Activated CD4-positive, alpha-beta T cell treated with anti-CD3 and anti-CD28 coated beads, Interleukin-2, Interleukin-6, amounts not matched to agents 100 ng/mL and 50 ng/mL, durations not matched to agents 16 hours and 8 hours (primary cell): ENCODE data around the gene TSEN34.
"Not testable (repeated sequence)": the region's sequence is repeated elsewhere in the genome, so short reads cannot be mapped to it uniquely, and the experiment has no call there.

ENCODE experiments used
- DNase-seq: peaks from one replicate; pipeline ENCODE4 v3.0.0-alpha.2; 2020

TSEN34 gene

DNA sequence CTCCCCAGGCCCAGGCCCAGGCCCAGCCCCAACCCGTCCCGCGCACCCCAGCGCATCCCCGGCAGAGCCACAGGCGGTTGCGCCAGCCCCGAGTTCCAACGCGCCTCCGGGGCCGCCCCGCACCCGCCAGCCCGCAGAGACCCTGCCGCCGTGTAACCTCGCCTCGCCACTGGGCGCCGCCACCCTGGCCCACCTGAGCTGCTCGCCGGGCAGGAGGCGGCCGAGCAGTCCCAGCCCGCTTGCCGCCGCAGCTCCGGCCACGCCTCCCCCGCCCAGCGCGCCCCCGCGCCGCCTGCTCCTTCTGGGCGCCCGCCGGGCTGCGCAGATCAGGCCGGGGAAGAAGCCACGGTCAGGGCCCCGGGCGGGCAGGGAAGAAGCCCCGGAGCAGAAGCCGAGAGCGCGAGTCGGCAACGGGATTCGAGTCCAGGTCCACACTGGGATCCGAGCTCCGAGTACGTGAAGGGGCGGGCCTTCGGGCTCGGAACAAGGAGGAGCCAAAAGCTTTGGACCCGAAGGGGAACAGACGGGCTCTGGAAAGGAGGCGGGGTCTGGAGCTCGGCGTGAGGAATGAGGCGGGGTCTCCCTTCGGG lies 1.9 kb upstream of the TSEN34 start, which contains the start of gene MBOAT7:
Gene MBOAT7, minus strand, starts transcription at position 436 of the 590 bp plus-strand sequence. CDS start 1,072 bp downstream, outside the sequence.
- DNase-seq, result no peak

- peak; percentile 100 for DNase-seq
Measured at GRCh38 chr19:54189735-54190502, 1.2 kb upstream of the TSEN34 start.

DNA sequence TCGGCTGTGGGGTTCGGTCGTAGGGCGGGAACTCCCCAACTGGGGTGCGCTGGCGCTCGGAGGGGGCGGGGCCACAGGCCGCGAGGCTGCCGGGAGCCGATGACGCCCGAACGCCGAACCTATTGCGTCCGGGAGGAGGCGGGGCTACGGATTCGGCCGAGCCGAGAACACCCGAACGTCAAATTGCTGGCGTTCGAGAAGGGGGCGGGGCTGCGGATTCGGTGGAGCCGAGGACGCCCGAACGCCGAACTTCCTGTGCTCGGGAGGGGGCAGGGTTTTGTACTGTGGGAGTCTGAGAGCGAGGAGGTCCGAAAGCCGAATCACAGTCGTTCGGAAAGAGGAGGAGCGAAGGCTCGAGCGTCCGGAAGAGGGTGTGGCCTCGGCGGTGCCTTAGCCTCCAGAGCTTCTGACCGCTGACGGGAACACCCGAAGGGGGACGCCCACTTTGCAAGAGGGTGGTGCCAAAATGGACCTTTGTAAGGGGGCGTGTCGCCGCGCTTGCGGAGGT lies 551 bp upstream of the TSEN34 start:
- peak; percentile 100 for DNase-seq

DNA sequence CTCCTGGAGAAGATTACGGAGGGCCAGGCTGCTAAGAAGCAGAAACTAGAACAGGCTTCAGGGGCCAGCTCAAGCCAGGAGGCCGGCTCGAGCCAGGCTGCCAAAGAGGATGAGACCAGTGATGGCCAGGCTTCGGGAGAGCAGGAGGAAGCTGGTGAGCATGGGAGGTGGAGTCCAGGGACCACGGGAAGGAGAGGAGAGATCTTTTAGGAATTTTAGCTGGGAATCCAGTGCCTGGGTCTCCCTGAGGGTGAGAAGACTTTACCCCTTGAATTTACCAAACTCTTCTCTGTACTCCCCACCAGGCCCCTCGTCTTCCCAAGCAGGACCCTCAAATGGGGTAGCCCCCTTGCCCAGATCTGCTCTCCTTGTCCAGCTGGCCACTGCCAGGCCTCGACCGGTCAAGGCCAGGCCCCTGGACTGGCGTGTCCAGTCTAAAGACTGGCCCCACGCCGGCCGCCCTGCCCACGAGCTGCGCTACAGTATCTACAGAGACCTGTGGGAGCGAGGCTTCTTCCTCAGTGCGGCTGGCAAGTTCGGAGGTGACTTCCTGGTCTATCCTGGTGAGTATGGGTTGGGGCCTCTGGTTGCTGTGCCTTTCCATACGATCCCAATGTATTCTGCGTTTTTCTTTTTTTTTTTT lies 824 bp downstream of the TSEN34 start:
- no peak for DNase-seq

GRCh38 chr19:54193011-54193410 lies 1.9 kb downstream of the TSEN34 start:
- DNase-seq, result no peak

GRCh38 chr19:54194463-54194862 lies 3.4 kb downstream of the TSEN34 start:
- not testable (repeated sequence) for DNase-seq

GRCh38 chr19:54196536-54196935 lies 5.4 kb downstream of the TSEN34 start:
- no peak for DNase-seq

GRCh38 chr19:54197121-54197520 lies 6.0 kb downstream of the TSEN34 start:
- DNase-seq, result no peak

DNA sequence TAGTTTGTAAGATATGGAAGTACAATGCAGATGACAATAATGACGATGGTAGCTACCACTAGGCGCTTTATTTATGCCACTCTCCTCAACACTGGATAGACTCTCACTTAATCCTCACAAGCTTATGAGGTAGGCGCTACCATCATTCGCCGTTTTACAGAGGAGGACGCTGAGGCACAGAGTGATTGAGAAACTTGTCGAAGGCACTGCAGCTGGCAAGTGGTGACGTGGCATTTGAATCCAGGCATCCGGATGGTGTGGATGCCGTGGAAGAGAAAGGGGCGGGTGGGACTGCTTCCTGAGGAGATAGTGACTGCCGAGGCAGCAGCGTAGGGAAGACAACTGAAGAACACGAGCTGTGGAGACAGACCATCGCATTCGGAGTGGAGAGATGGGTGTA lies 8.3 kb downstream of the TSEN34 start:
- DNase-seq, result no peak

DNA sequence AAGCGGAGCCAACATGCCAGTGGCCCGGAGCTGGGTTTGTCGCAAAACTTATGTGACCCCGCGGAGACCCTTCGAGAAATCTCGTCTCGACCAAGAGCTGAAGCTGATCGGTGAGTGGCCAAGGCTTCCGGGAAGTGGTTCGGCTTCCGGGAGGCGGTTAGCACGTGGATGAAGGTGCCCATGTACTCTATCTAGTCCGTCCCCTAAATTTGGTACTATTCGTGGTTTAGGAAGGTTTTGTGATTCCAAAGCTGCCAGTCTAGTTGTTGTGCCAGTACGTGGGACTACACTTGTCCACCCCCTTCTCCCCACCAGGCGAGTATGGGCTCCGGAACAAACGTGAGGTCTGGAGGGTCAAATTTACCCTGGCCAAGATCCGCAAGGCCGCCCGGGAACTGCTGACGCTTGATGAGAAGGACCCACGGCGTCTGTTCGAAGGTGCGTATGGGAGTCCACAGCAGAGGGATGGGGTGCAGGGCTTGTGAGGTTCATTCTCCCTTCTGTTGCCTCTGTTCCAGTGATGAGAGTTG lies 10.1 kb downstream of the TSEN34 start:
- DNase-seq, result no peak

- DNase-seq, result no peak
Measured at GRCh38 chr19:54201980-54202379, 10.9 kb downstream of the TSEN34 start.

- no peak for DNase-seq
Measured at GRCh38 chr19:54203151-54203611, 12.1 kb downstream of the TSEN34 start.

- DNase-seq, result no peak
Measured at GRCh38 chr19:54204767-54205468, 13.8 kb downstream of the TSEN34 start.

- DNase-seq, result no peak
Measured at GRCh38 chr19:54206030-54206830, 15.1 kb downstream of the TSEN34 start.

DNA sequence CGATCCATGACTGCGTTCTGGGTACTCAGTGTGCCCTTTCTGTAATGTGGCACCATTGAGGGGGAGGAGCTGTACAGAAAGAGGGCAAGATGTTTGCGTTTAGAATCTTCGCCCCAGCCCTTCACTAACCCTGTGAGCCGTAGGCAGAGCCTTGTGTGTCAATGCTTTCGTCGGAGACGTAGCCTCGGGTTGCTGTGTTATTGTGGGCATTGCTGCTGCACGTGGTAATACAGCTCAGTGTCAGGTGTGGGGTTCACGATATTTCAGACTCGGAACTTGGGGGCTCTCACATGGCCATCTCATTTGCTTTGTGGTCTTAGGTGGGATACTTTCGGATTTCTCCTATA lies 15.7 kb downstream of the TSEN34 start:
- DNase-seq, result no peak

GRCh38 chr19:54207193-54207592 lies 16.1 kb downstream of the TSEN34 start:
- not testable (repeated sequence) for DNase-seq

DNA sequence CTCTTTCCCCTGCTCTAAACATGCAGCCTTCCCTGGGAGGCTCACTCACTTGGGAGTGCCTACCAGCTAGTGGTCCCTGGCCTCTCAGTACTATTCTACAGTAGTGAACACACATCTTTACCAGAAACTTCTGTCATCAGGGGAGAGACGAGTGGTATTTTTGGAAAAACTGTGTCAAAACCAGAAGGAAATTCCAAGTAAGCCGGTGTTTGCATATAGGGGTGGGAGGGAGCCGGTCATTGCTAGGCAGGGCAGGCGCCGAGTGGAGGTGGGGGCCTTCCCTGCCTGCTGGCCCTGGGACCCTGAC lies 16.5 kb downstream of the TSEN34 start:
- DNase-seq, result no peak

- DNase-seq, result peak; percentile 69
Measured at GRCh38 chr19:54207983-54208783, 17.1 kb downstream of the TSEN34 start.

GRCh38 chr19:54208784-54209057 lies 17.6 kb downstream of the TSEN34 start:
- no peak for DNase-seq

DNA sequence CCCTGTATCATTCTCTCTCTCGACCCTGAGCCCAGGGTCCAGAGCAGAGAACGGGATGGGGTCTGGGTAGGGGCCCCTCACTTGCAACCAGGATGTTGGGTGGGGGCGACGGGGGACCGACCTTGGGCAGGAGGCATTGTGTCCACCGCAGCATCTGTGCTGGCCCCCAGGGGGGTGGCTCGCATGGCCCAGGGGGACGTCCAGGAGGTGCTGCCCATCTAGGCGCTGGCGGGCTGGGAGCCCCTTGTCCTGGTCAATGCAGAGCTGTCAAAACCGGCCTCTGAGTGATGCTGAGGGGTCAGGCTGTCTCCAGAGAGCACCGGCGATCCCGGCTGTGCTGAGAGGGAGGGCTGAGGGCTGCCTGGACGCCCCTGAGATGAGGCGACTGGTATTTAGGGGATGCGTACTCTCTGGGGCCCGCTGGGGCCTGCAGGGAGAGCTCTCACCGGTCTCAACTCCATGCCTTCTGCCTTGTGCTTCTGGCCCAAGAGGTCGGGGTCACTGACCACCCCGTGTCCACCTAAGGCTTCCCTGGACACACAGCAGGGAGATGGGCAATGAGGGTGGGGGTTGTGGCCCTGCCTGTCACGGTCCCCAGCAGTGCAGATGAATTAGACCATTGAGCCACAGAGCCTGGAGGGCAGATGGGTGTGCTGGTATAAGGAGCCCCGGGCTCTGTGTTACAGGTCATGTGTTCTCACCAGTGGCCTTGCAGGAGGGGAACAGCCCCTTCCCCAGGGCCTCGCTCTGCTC lies 18.1 kb downstream of the TSEN34 start:
- no peak for DNase-seq
